Measurements from ENCODE around the gene RNF175. TPM values are rescaled to one million over a fixed set of nuclear protein-coding genes. Genes with fewer than 3 reads are reported as not detected.

RNF175 gene
- not detected in 5 replicates for total RNA-seq (2022; extraction: Qiagen RNA extraction; ENCODE audit: low read depth)

DNA sequence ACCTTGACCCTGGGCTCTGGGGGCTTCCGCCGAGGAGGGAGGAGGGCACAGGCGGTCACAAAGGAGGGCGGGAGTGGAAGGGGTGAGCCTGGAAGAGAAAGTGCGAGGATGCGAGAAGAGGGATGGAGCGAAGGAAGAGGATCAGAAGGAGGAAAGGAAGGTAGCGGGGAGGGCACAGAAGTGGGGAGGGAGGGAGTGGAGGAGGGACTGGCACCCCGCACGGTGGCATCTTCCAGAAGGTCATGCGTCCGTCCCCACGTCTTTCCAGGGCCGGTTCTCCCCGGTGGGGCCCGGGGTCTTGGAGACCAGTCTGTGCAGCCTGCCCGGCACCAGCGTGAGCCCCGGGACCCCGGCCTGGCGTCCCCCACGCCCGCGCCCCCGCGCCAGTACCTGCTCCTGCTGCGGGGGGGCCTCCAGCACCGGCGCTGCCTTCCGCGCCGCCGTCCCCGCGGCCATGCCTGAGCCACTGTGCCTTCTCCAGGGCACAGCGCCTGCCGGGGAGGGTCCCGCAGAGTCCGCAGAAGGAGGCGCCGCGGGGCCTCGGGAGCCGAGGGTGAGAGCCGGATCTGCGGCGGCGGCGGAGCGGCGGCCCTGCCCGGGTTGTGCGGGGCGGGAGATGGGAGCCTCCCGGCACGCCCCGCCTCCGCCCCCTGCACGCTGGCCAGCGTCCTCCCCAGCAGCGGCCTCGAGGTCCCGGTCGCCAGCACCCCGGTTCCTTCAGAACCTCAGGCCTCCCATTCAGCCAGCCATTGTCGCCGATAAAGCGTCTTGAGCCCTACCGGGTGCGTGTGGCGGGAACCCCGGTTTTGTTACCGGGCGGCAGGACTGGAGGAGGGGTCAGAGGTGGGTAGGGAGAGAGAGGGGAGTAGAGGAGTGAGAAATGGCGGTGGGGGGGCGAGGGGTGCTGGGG, at the start of gene RNF175:
TSS of gene RNF175 (minus strand) at position 618 of the 910 bp plus-strand sequence. CDS start at position 456, 162 bp downstream.

DNA sequence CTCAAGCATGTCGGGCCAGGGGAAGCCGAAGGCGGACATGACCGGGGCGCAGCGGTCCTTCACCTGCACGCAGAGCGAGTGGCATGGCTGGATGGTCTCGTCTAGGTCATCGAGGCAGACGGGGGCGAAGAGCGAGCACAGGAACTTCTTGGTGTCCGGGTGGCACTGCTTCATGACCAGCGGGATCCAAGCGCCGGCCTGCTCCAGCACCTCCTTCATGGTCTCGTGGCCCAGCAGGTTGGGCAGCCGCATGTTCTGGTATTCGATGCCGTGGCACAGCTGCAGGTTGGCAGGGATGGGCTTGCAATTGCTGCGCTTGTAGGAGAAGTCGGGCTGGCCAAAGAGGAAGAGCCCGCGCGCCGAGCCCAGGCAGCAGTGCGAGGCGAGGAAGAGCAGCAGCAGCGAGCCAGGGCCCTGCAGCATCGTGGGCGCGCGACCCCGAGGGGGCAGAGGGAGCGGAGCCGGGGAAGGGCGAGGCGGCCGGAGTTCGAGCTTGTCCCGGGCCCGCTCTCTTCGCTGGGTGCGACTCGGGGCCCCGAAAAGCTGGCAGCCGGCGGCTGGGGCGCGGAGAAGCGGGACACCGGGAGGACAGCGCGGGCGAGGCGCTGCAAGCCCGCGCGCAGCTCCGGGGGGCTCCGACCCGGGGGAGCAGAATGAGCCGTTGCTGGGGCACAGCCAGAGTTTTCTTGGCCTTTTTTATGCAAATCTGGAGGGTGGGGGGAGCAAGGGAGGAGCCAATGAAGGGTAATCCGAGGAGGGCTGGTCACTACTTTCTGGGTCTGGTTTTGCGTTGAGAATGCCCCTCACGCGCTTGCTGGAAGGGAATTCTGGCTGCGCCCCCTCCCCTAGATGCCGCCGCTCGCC, 28.8 kb upstream of the RNF175 start, which contains the start of gene SFRP2:
TSS of gene SFRP2 (minus strand) at position 671 of the 864 bp plus-strand sequence. CDS start at position 423, 248 bp downstream.

DNA sequence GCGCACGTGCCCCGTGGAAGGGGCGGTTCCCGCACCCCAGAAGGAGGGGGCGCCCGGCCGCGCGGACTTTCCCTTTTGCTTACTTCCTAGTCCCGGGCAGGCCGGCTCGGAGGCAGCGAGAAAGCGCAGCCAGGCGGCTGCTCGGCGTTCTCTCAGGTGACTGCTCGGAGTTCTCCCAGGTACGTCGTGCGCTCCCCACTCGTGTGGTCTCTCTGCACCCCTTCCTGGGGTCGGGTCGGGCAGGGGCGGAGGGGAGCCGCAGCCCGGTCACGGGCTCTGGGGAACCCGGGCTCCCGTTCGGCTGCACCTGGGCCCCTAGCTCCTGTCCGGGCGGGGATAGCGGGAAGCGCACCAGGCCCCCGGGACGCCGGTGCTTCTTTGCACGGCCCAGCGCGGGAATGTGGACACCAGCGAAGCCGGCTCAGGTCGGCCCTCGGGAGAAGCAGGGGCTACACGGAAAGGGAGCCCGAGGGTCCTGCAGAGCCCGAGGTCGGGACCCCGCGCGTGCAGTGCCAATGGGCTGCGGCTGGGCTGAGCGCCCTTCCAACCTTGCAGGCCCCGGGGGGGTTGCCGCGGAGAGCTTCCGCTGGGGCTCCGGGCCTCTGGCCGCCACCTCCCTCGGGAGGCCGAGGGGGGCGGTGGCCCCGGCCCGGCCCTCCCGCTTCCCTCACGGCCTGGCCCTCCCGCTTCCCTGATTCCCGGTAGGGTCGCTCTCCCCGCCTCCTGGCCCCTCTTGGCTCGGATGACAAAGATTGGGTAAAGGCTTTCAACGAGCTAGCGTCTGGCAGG, 75.4 kb downstream of the RNF175 start, which contains the start of gene TLR2:
TSS of gene TLR2 (plus strand) at position 99 of the 789 bp plus-strand sequence. CDS start 18,628 bp downstream, outside the sequence.

Other genes with a start within 250 kb of the RNF175 start
- 0.08 to 0.37 TPM (median 0.18 TPM) in 4 of 5 replicates, not detected in the other for gene TLR2, start 75.7 kb downstream of the RNF175 start, total RNA-seq (2022; extraction: Qiagen RNA extraction; ENCODE audit: low read depth)
- not detected in 5 replicates for gene SFRP2, start 29.1 kb upstream of the RNF175 start, total RNA-seq (2022; extraction: Qiagen RNA extraction; ENCODE audit: low read depth)

Data from A549 treated with RU486 at 1 μM for 4 hours (cell line).